HG03469 (cell line): ENCODE measurements around the gene MYO1C.

Experiments
- ATAC-seq: cut with Tn5 transposase; IDR thresholded peaks from one replicate; pipeline ENCODE4 v1.9.1; 2021; ENCODE audit warnings: mild to moderate bottlenecking, moderate library complexity, moderate number of reproducible peaks; ENCODE audit not compliant: unreplicated experiment

MYO1C gene

GRCh38 chr17:1485423-1486376, 6.8 kb downstream of the MYO1C start:
- ATAC-seq, result no peak

GRCh38 chr17:1484676-1485422, 7.6 kb downstream of the MYO1C start:
- peak; percentile 30 for ATAC-seq

DNA sequence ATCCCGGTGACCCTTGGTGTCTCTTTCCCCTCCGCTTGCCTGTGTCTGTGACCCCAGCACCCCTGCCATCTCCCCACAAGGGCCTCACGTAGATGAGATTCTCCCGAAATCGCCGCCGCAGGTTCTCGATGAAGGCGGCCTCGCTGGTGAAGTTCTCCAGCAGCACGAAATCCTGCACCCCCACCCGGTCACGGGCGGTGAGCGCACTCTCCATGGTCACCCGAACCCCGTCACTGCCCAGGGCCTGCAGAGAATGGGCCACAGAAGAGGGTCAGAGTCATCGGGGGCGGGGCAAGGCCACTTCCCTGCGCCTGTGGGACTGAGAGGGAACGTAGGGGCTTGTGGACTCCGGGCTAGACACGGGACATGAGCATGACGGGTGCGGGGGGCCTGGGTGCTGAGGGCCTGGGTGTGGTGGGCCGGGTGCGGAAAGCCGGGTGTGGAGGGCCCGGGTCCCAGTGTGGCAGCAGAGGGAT, 8.4 kb downstream of the MYO1C start:
- ATAC-seq, result no peak

DNA sequence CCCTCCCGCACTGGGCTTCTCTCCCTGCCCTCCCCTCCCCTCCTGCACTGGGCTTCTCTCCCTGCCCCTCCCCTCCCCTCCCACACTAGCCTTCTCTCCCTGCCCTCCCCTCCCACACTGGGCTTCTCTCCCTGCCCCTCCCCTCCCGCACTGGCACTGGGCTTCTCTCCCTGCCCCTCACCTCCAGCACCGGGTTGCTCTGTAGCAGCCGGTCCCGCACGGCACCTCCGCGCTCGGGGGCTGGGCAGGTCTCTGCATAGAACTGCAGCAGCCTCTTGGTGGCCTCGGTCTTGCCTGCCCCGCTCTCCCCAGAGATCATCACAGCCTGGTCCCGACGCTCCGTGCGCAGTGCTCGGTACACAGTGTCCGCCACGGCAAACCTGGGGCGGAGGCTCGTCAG, 9.8 kb downstream of the MYO1C start:
- ATAC-seq, result no peak

- ATAC-seq, result no peak
Measured at GRCh38 chr17:1481736-1482135, 10.8 kb downstream of the MYO1C start.

DNA sequence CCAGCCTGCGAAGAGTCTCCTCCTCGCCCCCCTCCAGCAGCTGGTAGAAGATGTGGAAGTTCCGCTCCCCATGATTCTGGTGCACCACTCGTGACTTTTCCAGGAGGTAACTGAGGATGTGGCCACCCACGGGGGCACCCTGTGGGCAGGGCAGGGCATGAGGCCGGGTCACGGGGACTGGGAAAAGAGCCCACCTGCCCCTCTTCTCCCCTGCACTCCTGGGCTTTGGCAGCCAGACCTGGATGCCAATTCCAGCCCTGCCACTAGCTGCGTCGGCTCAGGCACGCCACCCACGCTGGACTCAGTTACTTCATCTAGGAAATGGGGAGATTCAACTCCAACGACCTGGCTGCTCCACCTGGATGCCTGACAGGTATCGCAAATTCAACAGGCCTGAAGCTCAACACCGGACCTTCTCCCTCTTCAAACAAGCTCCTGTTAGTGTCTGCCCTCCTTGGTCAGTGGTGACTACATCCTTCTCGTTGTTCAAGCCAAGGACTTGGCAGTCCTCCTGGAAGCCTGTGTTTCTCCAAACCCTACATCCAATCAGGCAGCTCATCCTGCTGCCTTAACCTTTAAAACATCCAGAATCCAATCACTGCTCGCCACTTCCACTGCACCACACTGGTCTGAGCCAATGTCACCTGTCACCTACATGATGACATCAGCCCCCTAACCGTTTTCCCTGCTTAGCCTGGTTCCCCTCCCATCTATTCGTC, 11.6 kb downstream of the MYO1C start:
- ATAC-seq, result no peak

- ATAC-seq, result no peak
Measured at GRCh38 chr17:1478418-1478817, 14.1 kb downstream of the MYO1C start.

GRCh38 chr17:1475321-1475854, 17.1 kb downstream of the MYO1C start:
- ATAC-seq, result no peak

- no peak for ATAC-seq
Measured at GRCh38 chr17:1474402-1475189, 17.9 kb downstream of the MYO1C start.

- ATAC-seq, result no peak
Measured at GRCh38 chr17:1473841-1474240, 18.6 kb downstream of the MYO1C start.

DNA sequence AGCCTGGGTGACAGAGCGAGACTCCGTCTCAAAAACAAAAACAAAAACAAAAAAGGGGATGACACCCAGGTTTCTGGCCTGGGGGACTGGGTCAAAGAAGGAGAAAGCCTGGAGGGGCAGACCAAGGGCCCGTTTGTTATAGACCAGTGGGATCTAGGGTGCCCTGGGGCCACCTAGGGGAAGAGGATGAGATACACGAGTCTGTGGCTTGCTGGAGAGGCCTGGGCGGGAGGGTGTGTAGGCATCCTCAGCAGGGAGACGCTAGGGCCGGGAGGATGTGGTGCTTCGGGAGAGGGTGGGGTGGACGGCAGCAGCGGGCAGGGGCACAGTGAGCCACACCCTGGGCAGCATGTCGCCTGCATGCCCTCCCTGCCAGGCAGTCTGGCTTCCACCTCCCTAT, 19.3 kb downstream of the MYO1C start:
- no peak for ATAC-seq

- ATAC-seq, result no peak
Measured at GRCh38 chr17:1471911-1472821, 20.3 kb downstream of the MYO1C start.

GRCh38 chr17:1471490-1471889, 21.0 kb downstream of the MYO1C start:
- ATAC-seq, result no peak

- no peak for ATAC-seq
Measured at GRCh38 chr17:1470755-1471462, 21.6 kb downstream of the MYO1C start.

DNA sequence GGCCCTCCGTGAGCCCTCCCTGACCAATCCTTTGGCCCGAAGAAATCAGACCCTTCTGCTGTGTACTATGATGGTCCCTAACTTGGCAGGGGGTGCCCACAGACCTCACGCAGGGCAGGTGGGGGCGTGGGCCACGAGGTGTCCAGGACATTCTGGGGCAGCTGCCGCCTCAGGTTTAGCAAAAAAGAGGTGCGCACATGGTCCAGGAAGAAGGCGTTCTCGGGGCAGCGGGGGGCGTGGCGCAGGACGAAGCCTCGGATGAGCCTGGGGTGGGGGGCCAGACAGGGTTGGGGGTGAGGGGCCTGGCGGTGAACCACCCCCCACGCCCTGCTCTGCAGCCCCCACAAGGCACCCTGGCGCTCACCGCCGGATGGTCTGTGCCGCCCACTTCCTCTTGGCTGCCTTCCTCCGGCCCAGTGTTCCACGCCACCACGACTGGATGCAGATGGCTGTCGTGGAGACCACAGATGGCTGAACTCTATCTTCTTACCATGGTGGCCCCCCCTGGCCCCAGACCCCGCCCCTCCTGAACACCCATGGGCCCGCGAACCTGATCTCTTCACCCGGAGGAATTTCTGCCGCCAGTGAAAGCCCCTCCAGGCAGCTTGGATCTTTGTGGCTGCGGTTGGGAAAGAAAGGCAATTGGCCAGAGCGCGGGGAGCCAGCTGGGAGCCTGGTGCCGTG, 22.3 kb downstream of the MYO1C start:
- no peak for ATAC-seq

GRCh38 chr17:1469231-1469852, 23.1 kb downstream of the MYO1C start:
- no peak for ATAC-seq

- ATAC-seq, result no peak
Measured at GRCh38 chr17:1467898-1468492, 24.5 kb downstream of the MYO1C start.
